Measurements from ENCODE around the gene SUN1.

Gene SUN1

DNA sequence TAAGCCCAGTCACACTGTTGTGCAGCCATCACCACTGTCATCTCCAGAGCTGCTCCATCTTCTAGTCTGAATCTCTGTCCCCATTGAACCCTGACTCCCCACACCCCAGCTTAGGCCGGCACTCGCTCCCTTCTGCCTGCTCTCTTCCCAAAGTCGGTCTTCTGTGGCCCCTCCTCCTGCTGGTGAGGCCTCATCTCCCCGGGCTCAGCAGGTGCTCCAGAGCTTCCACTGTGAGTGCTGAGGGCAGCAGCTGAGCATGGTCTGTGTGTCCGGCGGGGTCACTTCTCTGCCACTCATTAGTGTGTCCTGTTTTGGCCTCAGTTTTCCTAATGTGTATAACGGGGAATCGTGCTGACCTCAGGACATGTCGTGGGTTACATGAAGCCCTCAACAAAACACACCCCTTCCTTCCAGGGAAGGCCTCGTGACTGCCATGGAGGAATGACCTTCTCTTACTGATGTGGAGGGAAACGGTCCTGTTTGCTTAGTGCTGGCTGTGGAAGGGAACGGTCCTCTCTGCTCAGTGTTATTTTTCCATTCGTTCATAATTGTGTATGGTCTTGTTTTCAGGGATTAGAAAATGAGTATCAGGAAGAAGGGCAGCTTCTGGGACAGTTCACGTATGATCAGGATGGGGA lies 39.7 kb downstream of the SUN1 start:
- TF ChIP-seq GATA3 (IDR thresholded peaks at IDR 0.05; ENCODE audit: low read depth, low read length) = no peak
- no peak for TF ChIP-seq GATA2 (IDR thresholded peaks at IDR 0.05; ENCODE audit: low read depth, low read length)

DNA sequence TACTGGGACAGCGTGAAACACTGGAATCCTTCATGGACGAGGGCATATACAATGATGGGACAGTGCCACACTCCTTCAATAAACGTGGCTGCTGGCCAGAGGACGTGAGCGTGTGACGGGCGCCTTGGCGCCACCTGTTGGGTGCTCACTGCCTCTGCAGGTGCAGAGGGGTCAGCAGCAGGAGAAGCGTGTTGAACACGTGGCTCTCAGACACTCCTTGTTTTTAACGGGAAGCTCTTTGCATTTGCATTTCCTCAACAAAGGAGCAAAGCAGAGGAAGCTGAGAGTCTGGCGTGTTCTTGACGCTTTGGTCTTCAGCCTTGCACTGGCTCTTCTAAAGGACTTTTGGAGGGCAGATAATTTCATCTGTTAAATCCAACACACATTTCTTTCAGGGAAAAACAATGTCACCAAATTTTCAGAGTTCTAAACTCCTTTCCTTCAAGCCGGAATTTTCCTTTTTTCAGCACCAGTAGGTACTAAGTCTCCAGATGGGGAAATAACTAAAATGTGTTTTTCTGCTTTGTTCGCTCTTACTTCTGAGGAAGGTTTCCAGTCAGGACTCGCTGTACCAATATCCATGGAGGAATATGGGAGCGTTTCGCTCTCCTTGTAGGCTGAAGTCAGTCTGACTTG lies 41.2 kb downstream of the SUN1 start:
- no peak for TF ChIP-seq GATA2 (IDR thresholded peaks at IDR 0.05; ENCODE audit: low read depth, low read length)
- no peak for TF ChIP-seq GATA3 (IDR thresholded peaks at IDR 0.05; ENCODE audit: low read depth, low read length)

DNA sequence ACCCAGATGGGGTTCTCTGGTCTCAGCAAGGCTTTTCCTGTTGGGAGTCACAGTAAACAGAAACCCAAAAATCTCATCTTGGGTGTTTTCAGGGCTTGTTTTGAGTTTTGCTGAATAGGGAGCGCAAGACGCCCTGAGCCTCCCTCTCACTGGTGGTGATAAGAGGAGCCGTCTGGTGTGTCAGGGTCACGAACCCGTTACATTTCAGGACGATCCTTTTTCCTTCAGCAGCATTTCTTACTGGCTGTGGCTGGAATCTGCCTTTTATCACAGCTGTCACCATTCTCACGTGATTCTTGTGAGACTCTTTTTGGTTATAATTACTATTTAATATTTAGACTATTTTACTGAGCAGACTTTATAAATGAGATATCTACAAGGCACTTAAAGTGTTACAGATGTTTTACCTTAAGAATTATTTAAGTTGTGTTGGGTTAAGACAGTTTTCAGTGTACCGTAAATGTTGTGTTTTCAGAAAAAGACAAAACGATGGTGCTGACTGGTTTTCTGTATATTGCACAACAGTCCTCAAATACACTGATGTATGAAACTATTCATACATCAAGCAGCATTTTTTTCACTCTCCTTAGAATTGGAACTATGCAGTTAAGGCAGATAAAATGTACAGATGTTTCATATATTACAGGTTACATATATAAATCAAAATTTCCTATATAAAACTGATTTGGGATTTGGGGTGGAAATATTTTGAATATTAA lies 41.9 kb downstream of the SUN1 start:
- TF ChIP-seq GATA2 (IDR thresholded peaks at IDR 0.05; ENCODE audit: low read depth, low read length) (no peak), GATA3 (IDR thresholded peaks at IDR 0.05; ENCODE audit: low read depth, low read length) (no peak)

DNA sequence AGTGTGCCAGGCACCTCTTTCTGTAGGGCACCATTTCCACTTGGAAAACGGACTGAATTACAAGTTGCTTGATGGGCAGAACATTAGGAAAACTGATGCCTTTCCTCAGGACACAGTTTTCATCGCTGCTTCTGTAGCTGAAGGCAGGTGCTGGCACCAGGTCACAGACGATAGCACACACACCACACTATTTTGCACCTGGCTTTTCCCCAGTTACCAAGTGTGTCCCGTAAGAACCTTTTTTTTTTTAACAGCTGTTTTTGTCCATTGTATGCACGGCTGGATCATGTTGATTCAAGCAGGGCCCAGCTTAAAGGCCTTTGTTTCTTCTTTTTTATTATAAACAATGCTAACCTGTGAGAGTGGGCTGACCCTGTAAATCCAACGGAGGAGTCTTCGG lies 42.8 kb downstream of the SUN1 start:
- no peak for TF ChIP-seq GATA3 (IDR thresholded peaks at IDR 0.05; ENCODE audit: low read depth, low read length)
- TF ChIP-seq GATA2 (IDR thresholded peaks at IDR 0.05; ENCODE audit: low read depth, low read length) = no peak

DNA sequence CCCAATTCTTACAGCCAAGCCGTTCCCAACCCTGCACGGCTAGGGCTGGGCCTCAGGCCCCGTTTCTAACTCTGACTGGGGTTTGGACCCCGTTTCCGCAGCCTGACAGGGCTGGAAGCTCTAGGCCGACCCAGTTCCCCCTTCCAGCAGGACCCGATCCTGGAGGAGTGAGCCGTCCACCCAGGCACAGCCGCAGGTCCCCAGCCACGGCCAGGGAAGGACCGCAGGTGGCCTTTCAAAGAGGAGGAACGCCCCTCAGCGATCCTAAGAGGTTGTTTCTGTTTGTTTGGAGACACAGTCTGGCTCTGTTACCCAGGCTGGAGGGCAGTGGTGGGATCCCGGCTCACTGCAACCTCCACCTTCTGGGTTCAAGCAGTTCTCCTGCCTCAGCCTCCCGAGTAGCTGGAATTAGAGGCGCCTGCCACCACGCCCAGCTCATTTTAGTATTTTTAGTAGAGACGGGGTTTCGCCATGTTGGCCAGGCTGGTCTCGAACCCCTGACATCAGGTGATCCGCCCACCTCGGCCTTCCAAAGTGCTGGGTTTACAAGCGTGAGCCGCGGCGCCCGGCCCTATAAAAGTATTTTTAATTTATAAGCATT lies 43.3 kb downstream of the SUN1 start:
- TF ChIP-seq GATA2 (IDR thresholded peaks at IDR 0.05; ENCODE audit: low read depth, low read length) (no peak), GATA3 (IDR thresholded peaks at IDR 0.05; ENCODE audit: low read depth, low read length) (no peak)

DNA sequence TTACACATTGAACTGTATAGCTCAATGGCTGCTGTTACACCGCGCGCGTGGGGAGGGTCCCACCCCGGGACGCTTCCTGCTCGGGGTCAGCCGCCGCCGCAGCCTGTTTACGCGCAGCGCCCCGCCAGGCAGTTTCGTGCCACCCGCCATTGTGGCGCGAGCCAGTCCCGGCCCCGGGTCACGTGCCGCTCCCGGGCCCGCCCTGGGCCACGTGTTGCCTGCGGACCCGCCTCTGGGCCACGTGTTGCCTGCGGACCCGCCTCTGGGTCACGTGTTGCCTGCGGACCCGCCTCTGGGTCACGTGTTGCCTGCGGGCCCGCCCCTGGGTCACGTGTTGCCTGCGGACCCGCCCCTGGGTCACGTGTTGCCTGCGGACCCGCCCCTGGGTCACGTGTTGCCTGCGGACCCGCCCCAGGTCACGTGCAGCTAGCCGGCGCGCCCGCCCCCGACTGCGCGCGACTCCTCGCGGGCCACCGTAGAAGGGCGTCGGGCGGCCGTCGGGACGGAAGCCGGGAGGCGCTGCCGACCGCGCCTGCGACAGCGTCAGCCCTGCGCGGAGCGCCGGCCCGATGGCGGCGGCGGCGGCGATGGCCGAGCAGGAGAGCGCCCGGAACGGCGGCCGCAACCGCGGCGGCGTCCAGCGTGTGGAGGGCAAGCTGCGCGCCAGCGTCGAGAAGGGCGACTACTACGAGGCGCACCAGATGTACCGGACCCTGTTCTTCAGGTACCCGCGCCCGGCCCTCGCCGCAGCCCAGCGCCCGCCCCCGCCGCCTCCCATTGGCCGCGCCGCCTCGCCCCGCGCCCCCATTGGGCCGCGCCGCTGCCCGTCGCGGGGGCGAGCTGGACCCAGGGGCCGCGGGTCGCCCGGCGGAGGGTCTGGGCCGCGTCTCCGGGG lies 44.0 kb downstream of the SUN1 start, which contains the start of gene GET4:
Gene GET4 (plus strand): TSS at position 478 of the 895 bp plus-strand sequence. CDS start 92 bp downstream, at position 570.
- no peak for TF ChIP-seq GATA2 (IDR thresholded peaks at IDR 0.05; ENCODE audit: low read depth, low read length)
- no peak for TF ChIP-seq GATA3 (IDR thresholded peaks at IDR 0.05; ENCODE audit: low read depth, low read length)

DNA sequence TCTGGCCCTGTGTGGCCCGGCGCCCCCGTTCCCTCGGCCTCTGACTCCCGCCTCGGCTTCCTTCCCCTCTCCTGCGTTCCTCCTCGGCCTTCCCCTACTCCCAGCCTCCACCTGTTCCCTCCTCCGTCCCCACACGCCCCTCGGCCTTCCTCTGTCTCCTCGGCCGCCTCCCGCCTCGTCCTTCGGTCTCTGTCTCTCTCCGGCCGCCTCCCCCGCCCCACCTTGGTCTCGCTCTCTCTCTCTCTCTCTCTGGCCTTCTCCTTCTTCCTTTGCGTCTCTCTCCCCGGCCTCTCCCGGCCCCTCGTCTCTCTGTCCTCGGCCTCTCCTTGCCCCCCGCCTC lies 44.7 kb downstream of the SUN1 start:
- no peak for TF ChIP-seq GATA2 (IDR thresholded peaks at IDR 0.05; ENCODE audit: low read depth, low read length)
- no peak for TF ChIP-seq GATA3 (IDR thresholded peaks at IDR 0.05; ENCODE audit: low read depth, low read length)

DNA sequence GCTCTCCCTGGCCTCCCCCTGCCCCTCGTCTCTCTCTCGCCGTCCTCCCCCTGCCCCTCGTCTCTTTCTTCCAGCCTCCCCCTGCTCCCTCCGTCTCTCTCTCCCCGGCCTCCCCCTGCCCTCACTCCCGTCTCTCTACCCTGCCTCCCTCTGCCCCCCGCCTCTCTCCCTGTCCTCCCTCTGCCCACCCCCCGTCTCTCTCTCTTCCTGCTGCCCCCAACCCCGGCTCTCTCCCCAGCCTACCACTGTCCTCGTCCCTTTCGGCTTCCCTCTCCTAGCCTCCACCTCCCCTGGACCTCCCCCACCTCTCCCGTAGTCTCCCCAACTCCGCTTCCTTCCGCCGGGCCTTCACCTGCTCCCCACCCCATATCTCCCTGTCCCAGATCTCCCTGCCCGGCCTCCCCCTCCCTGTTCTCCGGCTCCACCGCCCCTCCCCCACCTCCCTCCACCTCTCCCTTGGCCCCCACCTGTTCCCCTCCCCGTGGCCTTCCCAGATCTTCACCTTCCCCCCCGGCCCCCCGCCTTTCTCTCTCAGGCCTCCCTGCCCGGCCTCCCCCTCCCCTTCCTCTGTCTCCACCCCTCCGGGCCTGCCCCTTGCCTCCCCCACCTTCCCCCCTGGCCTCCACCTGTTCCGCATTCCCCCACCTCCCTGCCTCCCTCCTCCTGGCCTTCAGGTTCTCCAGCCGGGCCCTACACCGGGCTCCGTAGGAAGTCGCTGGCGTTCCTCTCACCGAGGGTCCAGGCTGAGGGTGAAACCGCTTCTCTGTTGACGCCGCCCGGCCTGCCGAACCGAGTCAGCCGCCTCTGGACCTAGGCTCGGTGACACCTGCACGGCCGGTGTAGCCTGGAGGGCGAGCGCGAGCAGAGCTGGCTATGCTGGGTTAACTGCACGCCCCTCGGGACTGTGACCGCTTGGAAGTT lies 45.3 kb downstream of the SUN1 start:
- no peak for TF ChIP-seq GATA3 (IDR thresholded peaks at IDR 0.05; ENCODE audit: low read depth, low read length)

DNA sequence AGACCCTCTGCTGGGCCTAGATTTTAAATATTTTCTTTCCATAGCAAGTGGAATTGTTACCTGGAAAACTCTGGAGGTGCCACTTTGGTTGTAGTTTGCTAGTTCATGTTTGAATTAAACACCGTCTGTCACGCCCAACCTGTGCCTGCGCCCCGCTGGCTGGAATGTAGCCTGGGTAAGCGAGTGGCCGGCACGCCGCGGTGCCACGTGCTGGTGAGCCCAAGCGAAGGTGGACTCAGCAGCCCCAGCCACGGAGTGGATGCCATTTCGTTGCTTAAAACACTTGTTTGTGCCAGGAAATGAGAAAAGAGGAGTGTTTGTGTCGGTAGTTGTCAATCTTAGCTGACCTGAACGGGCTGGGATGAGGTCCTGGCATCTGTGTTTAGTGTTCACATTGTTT lies 46.8 kb downstream of the SUN1 start:
- TF ChIP-seq GATA2 (IDR thresholded peaks at IDR 0.05; ENCODE audit: low read depth, low read length) (no peak), GATA3 (IDR thresholded peaks at IDR 0.05; ENCODE audit: low read depth, low read length) (no peak)

DNA sequence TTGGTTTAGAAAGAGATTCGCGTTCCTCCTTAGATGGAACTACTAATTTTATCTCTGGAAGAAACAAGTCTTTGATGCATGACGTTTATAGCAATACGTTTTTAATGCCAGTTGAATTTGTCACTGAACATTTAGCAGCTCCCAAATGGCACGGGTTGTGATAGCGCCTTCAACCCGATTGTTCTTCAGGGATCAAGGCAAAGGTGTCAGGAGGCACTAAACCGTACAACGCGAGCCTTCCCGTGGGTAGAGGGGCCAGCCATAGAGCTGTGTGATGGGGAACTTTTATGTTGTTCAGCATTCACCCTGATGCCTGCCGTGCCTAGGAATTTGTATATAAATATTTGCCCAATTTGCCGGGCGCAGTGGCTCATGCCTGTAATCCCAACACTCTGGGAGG lies 47.4 kb downstream of the SUN1 start:
- TF ChIP-seq GATA3 (IDR thresholded peaks at IDR 0.05; ENCODE audit: low read depth, low read length) = no peak
- no peak for TF ChIP-seq GATA2 (IDR thresholded peaks at IDR 0.05; ENCODE audit: low read depth, low read length)

DNA sequence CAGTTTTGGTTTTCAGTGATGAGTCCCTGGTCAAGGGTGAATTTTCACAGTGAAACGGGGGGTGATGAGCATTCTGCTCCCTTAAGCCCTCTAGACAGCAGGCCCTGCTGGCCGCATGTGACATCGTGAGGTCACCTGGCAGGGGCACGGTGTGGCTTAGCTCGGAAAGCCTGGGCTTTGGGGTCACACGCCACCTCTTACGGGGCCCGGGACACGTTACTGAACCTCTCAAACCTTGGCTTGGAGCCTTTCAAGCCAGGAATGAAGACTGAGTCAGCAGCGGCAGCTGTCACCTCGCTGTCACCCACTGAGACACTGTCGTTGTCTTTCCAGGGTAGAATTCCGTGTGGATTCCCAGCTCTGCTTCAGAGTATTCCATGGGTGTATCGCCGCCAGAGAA lies 48.2 kb downstream of the SUN1 start:
- TF ChIP-seq GATA2 (IDR thresholded peaks at IDR 0.05; ENCODE audit: low read depth, low read length) (no peak), GATA3 (IDR thresholded peaks at IDR 0.05; ENCODE audit: low read depth, low read length) (no peak)

DNA sequence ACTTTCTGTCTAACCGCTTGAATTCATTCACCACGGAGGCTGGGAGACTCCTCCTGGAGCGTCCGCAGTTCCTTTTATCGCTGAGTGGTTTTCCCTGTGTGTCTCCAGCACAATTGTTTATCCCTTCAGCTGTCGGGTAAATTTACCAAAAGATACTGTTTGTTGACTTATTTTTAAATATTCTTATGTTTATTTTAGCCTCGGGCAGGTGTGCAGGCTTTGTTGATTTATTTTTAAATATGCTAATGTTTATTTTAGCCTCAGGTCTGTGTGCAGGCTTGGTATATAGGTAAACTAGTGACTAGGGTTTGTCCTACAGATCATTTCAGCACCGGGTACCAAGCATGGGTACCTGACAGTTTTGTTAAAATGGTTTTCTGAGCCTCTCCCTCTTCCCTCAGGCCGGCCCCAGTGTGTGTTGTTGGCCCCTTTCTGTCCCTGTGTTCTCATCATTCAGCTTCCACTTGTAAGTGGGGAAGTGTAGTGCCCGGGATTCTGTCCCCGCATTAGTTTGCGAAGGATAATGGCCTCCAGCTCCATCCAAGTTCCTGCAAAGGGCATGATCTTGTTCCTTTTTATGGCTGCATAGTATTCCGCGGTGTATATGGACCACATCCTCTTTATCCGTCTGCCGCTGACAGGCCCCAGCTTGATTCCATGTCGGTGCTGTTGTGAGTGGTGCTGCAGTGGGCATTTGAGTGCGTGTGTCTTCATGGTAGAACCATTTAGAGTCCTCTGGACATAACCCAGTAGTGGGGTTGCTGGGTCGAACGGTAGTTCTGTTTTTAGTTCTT lies 49.4 kb downstream of the SUN1 start:
- TF ChIP-seq GATA2 (IDR thresholded peaks at IDR 0.05; ENCODE audit: low read depth, low read length) (no peak), GATA3 (IDR thresholded peaks at IDR 0.05; ENCODE audit: low read depth, low read length) (no peak)

All from SH-SY5Y (cell line).